ENCODE results near the gene IL1RAPL2.

Gene IL1RAPL2

GRCh38 chrX:105477351-105477750 lies 911.4 kb downstream of the IL1RAPL2 start:
- no peak for DNase-seq

- DNase-seq: no peak
These were observed 914.8 kb downstream of the IL1RAPL2 start for GRCh38 chrX:105480646-105481310.

DNA sequence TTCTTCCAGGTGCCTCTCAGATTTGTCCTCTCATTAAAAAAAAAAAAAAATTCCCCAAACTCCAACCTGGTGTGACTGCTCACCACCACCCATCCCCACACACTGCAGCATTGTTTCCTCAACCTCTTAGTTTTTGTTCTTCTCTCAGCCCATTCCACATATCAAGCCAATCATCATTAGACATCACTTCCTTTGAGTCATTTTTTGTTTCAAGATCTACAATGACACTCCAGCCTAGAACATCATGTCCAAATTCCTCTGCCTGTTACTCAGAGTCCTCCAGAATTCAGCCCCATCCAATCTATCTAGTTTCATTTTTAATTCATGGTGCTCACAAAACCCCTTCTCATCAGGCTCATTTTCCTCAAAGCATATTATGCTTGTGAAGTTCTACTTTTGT lies 917.0 kb downstream of the IL1RAPL2 start:
- no peak for DNase-seq

GRCh38 chrX:105488716-105489115 lies 922.7 kb downstream of the IL1RAPL2 start:
- DNase-seq: no peak

DNA sequence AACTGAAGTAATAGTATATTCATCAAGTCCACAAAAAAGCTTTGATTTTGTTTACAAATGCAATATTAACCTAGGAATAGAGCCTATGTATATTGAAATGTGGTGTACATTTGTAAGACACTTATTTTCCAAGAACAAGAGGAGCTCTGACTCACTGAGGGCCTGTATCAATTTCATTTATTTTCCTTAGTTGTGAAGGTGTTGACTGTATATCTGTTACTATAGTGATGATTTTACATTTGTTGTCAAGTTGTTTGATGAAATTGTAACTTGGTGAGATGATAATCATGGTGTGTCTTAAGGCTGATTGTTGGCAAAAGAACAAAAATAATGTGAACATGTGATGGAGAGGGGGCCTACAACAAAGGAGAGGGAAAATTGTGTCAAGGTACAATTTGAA lies 929.4 kb downstream of the IL1RAPL2 start:
- DNase-seq: no peak

DNA sequence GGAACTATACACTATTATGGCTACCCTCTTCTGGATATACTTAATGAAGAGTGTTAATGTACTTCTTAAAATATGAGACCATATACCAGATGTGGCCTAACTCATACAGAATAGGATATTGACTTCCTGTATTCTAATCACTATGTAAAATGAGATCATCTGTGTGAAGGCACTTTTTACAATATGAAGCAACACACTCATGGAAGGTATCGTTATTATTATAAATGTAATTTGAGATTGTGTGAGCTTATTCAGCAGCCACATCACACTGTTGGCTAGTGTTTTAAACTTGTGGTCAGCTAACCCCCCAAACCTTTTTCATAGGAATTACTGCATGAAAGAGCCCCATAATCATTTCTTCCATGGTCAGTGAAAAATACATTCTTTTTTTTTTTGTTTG lies 936.3 kb downstream of the IL1RAPL2 start:
- no peak for DNase-seq

GRCh38 chrX:105515561-105515960 lies 949.6 kb downstream of the IL1RAPL2 start:
- DNase-seq: no peak

- no peak for DNase-seq
These were observed 960.4 kb downstream of the IL1RAPL2 start for GRCh38 chrX:105526431-105526830.

GRCh38 chrX:105527759-105528158 lies 961.8 kb downstream of the IL1RAPL2 start:
- no peak for DNase-seq

DNA sequence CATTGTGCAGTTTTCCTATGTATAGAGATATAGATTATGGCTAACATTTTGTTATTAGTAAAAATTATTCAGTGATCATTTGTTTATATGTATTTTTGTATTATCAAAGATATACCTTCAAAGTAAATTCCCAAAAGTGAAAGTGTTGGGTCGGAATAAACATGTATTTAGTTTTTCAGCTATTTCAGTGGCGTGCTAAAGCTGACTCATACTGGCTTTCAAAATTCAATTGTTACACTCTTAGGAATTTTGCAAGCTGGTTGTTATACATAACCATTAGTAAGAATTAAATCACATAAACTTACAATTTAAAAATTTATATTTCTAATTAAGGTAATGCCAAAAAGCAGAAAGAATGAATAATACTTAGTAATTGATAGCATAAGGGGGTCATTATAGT lies 968.0 kb downstream of the IL1RAPL2 start:
- DNase-seq: no peak

DNA sequence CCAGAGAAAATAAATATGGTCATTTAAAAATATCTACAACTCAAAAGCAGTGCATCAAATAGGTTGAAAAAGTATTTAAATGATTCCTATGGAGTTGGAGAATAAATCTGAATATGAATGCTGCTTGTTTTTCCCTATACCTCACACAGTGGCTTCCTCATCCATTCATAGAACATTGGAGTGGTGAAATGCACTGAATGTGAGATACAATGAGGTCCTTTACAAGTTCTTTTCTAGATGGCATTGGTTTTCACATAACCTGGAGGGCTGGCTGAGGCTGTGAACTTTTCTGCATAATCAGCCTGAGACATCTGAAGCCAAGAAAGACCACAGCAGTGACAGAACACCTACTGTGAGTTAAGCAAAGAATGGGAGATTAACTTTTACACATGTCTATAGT lies 977.3 kb downstream of the IL1RAPL2 start:
- no peak for DNase-seq

DNA sequence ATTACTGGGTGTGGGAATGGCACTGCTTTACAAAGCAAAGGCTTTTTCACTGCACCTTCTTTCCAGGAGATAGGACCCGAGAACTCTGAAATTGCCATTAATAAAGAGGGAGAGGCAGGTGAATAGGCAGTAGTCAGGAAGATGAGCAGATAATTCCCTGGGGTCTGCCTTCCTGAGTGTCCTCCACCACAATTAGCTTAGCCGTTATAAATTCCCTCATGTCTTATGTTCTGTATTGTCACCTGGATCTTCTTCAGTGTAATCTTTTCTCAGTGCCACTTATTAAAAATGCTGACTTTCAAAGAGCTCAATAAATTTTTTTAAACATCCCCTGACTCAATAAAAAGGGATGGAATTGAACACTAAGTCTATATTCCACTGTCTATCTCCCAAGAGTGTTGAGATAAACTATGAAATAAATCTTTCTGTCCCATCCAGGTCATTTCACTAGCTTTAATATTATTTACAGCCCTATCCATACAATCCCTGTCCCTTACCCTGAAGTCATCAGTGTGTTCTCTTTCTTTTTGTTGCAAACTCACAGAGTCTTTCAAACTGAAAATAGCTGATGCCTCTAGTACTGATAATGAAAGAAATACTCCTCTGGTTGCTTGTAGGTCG lies 984.2 kb downstream of the IL1RAPL2 start:
- DNase-seq: no peak

DNA sequence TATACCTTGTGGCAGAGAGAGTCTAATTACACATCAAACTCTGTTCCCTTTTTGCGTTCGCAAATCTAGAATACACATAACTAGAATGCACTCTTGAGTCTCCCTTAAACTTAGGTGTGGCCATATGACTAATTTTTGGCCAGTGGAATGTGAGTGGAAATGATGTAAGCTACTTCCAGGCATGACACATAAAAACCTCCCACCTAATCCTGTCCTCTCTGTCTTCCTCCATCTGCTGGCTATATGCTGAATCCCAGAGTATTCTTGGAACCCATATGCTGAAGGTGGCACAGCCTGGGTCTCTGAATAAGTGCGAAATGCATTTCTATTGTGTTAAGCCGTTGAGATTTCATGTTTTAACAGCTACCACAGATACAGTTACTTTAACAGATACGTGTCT lies 986.4 kb downstream of the IL1RAPL2 start:
- DNase-seq: no peak

DNA sequence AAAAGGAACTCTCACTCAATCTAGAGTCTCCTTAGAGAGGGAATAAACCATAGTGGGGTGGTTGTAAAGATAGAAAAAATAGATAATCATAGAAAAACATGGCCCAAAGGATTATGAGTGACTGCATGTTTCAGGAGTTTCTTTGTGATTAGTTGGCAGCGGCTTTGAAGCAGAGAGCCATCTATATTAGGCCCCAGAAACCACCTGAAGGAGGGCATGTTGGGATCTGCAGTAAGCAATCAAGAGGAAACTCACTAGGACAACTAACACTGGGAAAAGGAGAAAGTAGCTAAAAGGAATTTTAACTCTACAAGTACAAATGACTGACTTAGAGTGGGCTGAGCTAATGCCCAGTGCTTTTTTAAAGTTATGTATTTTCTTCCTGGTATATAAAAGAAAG lies 987.1 kb downstream of the IL1RAPL2 start:
- no peak for DNase-seq

- peak in 1 of 5 experiments; percentile 0 for DNase-seq
These were observed 998.5 kb downstream of the IL1RAPL2 start for GRCh38 chrX:105564501-105564900.

GRCh38 chrX:105565856-105566255 lies 999.9 kb downstream of the IL1RAPL2 start:
- DNase-seq: no peak

DNA sequence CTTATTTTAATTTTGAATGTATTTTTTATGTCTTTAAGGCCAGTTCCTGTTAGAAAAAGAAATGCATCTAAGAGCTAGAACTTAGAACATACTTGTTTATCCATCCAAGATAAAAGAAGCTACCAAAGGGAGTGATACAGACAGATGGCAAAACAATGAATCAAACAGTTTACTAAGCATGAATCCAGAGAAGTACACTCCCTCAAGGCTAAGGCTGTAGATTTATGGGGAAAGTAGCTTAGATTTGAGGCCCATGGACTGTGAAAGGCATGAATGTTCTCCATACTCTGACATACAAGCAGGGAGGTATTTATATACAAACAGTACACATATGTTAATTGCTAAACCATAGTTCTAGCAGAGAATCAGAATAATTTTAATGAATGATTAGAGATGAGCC lies 1001.1 kb downstream of the IL1RAPL2 start:
- DNase-seq: no peak

DNA sequence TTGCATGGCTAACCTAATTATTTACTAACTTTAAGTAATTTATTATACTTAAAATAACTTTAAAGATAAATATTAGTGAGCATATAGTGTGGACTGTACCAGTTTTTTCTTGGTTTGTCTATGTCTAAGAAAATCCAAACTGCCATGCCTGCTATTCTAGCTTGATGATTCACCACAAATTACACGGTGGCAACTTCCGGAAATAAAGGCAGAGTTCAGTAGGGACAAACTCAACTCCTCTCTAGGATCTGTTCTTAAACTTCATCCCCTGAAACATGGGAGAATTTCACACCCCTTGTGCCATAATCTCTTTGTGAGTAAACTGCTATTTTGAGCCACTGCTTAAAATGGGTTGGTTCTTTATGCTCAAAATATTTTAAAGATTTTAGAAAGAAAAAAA lies 1042.7 kb downstream of the IL1RAPL2 start:
- no peak for DNase-seq

- DNase-seq: no peak
These were observed 1043.5 kb downstream of the IL1RAPL2 start for GRCh38 chrX:105609530-105609929.

- no peak for DNase-seq
These were observed 1044.4 kb downstream of the IL1RAPL2 start for GRCh38 chrX:105610411-105610810.

- no peak for DNase-seq
These were observed 1052.5 kb downstream of the IL1RAPL2 start for GRCh38 chrX:105618393-105619101.

DNA sequence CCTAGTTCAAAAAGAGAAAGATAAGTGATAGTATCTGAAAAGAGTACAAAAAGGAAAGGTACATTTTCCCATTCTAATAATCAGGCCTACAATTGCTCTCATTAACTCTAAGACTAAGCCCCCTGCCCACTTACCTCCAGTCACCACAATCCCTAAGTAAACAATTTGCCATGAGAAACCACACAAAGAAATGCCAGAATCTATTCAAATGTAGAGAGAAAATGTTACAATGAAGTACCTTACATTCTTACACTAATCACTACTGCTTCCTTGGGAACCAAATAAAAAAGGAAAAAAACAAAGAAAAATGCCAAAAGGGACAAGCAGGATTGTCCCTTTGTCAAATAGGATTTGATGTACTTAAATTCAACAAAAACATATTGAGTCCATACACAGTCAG lies 1068.2 kb downstream of the IL1RAPL2 start:
- no peak for DNase-seq

GRCh38 chrX:105635794-105636193 lies 1069.8 kb downstream of the IL1RAPL2 start:
- no peak for DNase-seq

DNA sequence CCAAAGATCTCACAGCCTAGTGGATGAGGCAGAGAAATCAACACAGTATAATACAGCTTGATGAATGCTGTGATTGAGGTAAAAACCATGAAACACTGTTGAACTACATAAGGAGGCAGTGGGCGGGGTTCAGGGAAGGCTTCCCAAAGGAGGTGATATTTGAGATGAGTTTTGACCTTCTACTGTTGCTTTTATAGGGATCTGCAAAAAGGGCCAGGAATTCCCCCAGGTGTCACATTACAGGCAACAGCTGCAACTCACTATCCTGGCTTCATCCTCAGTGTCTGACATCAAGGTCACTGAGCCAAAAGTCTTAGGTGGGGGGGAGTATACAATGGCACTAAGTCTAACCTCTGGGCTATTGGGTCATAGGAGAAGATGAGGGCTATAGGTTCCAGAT lies 1070.7 kb downstream of the IL1RAPL2 start:
- no peak for DNase-seq

All from T-helper 2 cell (primary cell).